Measurements from ENCODE around the gene DOCK4. TPM values are rescaled to one million over a fixed set of nuclear protein-coding genes. Genes with fewer than 3 reads are reported as not detected.

The DOCK4 gene
- total RNA-seq, 1 donor from 2014 or later = 6.5 TPM

- ATAC-seq = no peak
Measured at GRCh38 chr7:111796671-111797070, 409.5 kb downstream of the DOCK4 start.

- no peak for ATAC-seq
Measured at GRCh38 chr7:111789870-111790269, 416.3 kb downstream of the DOCK4 start.

- no peak for ATAC-seq
Measured at GRCh38 chr7:111789048-111789320, 417.2 kb downstream of the DOCK4 start.

- ATAC-seq = no peak
Measured at GRCh38 chr7:111788286-111789047, 417.7 kb downstream of the DOCK4 start.

- ATAC-seq = no peak
Measured at GRCh38 chr7:111787741-111788140, 418.5 kb downstream of the DOCK4 start.

GRCh38 chr7:111787099-111787498 lies 419.1 kb downstream of the DOCK4 start:
- ATAC-seq = no peak

DNA sequence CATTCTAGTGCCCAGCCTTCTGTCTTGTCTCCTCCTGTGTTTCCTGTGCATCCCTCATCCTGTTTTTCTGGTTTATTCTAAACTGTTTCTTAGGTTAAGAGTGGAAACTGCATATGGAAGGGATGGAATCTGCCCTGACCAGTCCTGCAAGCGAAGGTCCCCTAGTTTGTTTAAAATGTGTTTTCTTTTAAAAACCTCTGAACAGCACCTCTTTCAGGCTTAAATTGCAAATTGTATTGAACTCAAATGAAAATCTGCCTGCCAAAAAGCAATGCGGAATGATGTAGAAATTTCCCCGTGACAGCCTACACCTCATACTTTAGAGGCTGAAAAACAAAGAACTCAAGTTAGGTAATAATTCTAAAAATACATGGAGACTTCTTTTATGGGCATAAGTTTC lies 421.1 kb downstream of the DOCK4 start:
- ATAC-seq = no peak

GRCh38 chr7:111784296-111784695 lies 421.9 kb downstream of the DOCK4 start:
- ATAC-seq = no peak

DNA sequence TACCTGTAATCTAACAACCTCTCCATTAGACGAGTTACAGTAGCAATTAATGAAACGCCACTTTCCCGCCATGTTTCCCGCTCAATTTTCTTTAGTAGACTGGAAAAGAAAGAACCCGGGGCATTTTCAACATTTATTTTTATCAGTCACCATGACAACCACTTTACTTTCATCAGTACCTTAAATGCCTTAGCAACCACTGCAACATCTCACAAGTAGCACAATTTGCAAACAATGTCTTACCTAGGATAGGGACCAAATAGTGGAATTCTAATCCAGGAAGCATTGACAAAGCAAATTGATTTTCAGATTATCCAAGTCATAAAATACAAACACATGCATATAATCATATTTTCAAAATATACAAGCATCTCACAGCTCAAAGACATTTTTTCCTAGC lies 422.3 kb downstream of the DOCK4 start:
- ATAC-seq = no peak

DNA sequence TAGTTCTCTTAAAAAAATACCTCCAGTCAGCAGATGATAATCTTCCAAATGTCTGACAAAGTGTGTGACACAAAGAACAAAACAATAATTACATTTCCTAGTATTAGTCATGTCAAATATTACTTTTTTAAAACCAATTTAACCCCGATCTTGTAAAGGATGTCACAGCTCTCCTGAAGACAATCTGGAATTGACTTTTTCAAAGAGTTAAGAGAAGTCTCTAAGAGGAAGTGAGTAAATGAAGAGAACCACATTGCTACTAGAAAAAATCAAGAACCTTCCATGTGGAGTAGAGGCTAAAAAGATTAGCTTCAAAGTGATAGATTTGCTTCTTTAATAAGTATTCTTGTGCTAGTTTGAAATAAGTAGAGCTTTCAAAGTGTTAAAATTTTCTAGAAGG lies 425.7 kb downstream of the DOCK4 start:
- no peak for ATAC-seq

DNA sequence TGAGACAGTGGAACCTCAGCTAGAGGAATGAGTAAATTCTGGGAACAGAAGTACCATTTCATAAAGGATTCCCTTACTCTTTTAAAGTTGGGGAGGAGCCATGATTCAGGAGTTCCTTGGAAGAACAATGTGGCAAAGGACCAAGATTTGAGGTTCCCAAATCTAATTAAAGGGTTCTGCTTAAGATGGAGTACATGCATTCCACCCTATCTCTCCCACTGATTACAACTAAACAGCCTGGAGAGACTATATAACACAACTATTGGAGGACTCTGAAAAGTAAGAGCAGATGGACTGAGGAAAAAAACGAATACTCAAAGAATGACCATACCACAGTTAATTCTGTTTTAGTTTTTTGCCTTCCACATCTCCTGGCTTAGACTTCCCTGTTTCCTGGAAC lies 431.0 kb downstream of the DOCK4 start:
- no peak for ATAC-seq

GRCh38 chr7:111772716-111773115 lies 433.5 kb downstream of the DOCK4 start:
- ATAC-seq = no peak

DNA sequence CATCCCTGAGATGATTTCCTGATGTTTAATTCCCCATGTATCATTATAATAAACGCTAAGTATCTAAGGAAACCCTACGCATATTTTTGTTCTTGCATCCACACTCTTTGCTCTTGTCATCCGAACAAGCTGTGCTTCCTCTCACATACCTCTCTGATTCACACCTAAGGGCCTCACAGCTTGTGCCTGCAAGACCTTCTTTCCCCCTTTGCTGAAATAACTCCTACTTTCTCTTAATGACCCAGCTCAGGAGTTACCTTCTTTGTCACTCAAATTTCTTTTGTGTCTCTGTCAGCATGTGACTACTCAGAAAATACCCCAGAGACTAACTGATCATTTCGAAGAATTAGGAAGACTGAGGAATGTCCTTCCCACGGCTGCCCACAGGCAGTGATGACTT lies 434.6 kb downstream of the DOCK4 start:
- ATAC-seq = no peak

DNA sequence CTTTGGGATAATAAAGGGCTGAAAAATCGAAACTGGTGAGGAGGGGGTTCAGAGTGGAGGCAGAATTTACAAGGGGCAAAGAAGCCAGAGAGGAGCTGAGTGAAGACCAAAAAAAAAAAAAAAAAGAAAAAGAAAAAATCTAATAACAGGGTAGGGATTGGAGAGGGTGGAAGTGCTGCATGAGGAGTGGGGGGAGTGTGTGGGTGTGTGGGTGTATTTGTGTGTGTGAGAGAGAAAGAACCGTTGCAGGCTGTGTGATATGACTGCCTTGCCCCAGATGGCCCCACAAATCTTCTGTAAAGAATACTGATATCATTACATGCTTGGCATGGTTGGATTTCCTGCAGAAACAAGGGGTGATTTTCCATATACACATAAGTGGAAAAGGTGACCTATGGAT lies 436.1 kb downstream of the DOCK4 start:
- no peak for ATAC-seq

- no peak for ATAC-seq
Measured at GRCh38 chr7:111765751-111766643, 440.2 kb downstream of the DOCK4 start.

DNA sequence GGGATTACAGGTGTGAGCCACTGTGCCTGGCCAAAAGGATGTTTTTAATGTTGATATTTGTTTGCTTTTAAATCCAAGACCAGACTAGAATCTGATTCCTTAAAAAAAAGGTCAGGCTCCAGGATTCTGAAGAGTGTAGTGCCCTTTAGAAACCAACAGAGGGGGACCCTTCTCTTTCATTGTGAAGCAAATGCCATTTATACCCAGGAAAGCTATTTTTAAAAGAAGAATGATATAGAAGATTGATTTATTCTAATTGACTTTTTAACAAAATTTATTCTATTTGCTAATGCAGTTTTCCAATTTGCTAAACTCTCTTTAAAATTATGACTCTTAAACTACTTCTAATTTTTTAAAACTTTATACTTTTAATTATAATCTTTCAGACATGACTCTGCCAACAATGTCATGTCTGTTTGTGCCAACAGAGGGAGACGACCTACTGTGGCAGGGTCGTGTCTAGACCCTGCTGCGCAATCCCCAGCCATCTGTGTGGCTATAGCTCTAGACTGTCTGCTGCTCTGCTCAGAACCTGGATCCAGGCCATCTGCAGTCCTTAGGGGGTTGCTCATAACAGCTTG lies 442.9 kb downstream of the DOCK4 start:
- ATAC-seq = no peak

- ATAC-seq = no peak
Measured at GRCh38 chr7:111762799-111763198, 443.4 kb downstream of the DOCK4 start.

- no peak for ATAC-seq
Measured at GRCh38 chr7:111762211-111762610, 444.0 kb downstream of the DOCK4 start.

GRCh38 chr7:111760043-111760442 lies 446.2 kb downstream of the DOCK4 start:
- no peak for ATAC-seq

GRCh38 chr7:111758332-111758731 lies 447.9 kb downstream of the DOCK4 start:
- ATAC-seq = no peak

DNA sequence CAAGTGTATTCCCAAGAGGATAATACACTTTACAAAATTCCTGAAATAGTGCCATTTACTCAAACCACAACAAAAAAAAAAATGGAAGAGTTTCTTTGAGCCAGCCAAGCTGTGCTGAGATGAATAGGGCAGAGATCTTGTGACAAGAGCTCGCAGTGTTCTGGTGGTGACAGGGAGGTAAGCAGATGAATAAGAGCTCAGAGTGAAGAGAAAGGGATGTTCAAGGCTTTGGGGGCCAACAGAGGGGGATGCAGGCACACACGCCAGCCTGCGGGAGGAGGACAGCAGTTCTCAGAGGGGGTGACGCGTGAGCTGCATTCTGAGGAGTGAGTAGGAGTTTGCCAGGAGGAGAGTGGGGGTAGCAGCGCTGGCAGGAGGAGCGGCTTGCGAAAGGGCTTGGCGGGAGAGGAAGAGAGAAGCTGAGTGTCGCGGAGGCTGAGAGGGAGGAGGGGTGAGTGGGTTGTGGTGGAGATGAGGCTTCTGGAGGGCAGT lies 449.5 kb downstream of the DOCK4 start:
- ATAC-seq = no peak

- ATAC-seq = no peak
Measured at GRCh38 chr7:111755383-111755782, 450.8 kb downstream of the DOCK4 start.

- ATAC-seq = no peak
Measured at GRCh38 chr7:111753968-111754367, 452.2 kb downstream of the DOCK4 start.
